GM12892 (cell line): Measurements from ENCODE around the gene HPCA.

Experiments used
- POLR2A ChIP-seq: IDR thresholded peaks from 2 replicates; pipeline ENCODE4 v1.6.1; 2011; ENCODE audit warnings: low read depth, low read length, control low read depth
- TAF1 ChIP-seq: IDR thresholded peaks from 2 replicates; pipeline ENCODE4 v1.6.1; 2011; ENCODE audit warnings: low read depth, mild to moderate bottlenecking, control low read depth, low read length, borderline replicate concordance

- no peak for TF ChIP-seq POLR2A
- TF ChIP-seq TAF1 = no peak
Measured at GRCh38 chr1:32867671-32868070, 18.6 kb upstream of the HPCA start.
